ENCODE results near the gene UBE3B. TPM values are rescaled to one million over a fixed set of nuclear protein-coding genes. Genes with fewer than 3 reads are reported as not detected.

UBE3B gene
- total and polyA plus RNA-seq, 5 donors from 2014 or later = 16.8 to 38.2 (median 22.2) TPM

DNA sequence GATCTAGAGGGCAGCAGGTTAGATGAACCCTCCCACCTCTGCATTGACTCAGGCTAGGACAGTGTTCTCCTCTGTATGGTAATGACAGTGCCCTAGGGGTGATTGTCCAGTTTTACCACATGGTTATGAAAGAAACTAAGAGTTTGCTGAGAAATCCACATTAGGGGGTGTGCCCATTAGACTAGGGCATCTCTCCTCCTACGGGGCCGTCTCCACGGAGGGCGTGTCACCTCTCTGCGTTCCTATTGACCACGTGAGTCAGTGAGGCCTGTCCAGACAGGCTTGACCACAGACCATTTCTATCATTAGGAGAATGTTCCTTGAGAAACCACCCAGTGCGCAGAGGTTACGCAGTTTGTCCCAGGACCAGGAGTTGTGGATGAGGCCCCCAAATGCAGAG is 104.4 kb downstream of the UBE3B start:
- no peaks in the 10 kb centered on the region for H3K27me3 Mint-ChIP-seq
- H3K4me3 Mint-ChIP-seq = no peak overlapping the region
- Histone ChIP-seq H3K4me1 (ENCODE audit: control insufficient read depth, insufficient read depth, low read length, poor library complexity, severe bottlenecking) (no peaks in the 10 kb centered on the region), H3K27ac (ENCODE audit: insufficient read depth, low read length, poor library complexity, severe bottlenecking) (no peak overlapping the region), H3K27me3 (ENCODE audit: control insufficient read depth, insufficient read depth, low read length) (no peaks in the 10 kb centered on the region), H3K9me3 (ENCODE audit: control insufficient read depth in 2 of 2, low read length in 2 of 2) (no peaks in the 10 kb centered on the region), H3K4me3 (ENCODE audit: low read depth, low read length) (no peak overlapping the region), H3K36me3 (ENCODE audit: control insufficient read depth, insufficient read depth, low read length) (peaks cover 46% of the 10 kb centered on the region)
- H3K27ac Mint-ChIP-seq = no peak overlapping the region
- no peak for ATAC-seq (ENCODE audit: low read depth in 2 of 2)
- H3K9me3 Mint-ChIP-seq = no peaks in the 10 kb centered on the region
- no peak for DNase-seq
- peaks cover 37% of the 10 kb centered on the region for H3K36me3 Mint-ChIP-seq
- no peaks in the 10 kb centered on the region for H3K4me1 Mint-ChIP-seq

DNA sequence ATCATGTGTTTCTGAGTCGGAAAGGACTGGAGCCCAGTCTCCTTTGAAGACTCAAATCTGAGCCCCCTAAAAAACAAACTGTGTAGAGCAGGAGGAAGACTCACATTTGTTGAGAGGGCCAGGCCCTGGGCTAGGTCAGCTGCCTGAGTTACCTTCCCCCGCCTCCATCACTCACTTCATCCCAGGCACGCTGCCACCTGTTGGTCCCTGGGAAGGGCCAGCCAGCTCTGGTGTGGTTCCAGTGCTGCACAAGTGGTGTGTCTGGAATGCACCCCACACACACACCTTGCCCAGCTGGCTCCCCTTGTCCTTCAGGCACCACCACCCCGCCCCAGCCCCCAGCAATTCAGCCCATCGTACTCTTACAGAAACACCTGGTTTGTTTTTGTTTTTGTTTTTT is 105.2 kb downstream of the UBE3B start:
- H3K4me3 Mint-ChIP-seq = no peak overlapping the region
- Histone ChIP-seq H3K27ac (ENCODE audit: insufficient read depth, low read length, poor library complexity, severe bottlenecking) (no peak overlapping the region), H3K4me1 (ENCODE audit: control insufficient read depth, insufficient read depth, low read length, poor library complexity, severe bottlenecking) (no peaks in the 10 kb centered on the region), H3K9me3 (ENCODE audit: control insufficient read depth in 2 of 2, low read length in 2 of 2) (no peaks in the 10 kb centered on the region), H3K27me3 (ENCODE audit: control insufficient read depth, insufficient read depth, low read length) (no peaks in the 10 kb centered on the region), H3K36me3 (ENCODE audit: control insufficient read depth, insufficient read depth, low read length) (peaks cover 45% of the 10 kb centered on the region), H3K4me3 (ENCODE audit: low read depth, low read length) (no peak overlapping the region)
- ATAC-seq (ENCODE audit: low read depth in 2 of 2) (no peak), DNase-seq (no peak)
- no peaks in the 10 kb centered on the region for H3K4me1 Mint-ChIP-seq
- H3K9me3 Mint-ChIP-seq = no peaks in the 10 kb centered on the region
- no peaks in the 10 kb centered on the region for H3K27me3 Mint-ChIP-seq
- no peak overlapping the region for H3K27ac Mint-ChIP-seq
- peaks cover 32% of the 10 kb centered on the region for H3K36me3 Mint-ChIP-seq

DNA sequence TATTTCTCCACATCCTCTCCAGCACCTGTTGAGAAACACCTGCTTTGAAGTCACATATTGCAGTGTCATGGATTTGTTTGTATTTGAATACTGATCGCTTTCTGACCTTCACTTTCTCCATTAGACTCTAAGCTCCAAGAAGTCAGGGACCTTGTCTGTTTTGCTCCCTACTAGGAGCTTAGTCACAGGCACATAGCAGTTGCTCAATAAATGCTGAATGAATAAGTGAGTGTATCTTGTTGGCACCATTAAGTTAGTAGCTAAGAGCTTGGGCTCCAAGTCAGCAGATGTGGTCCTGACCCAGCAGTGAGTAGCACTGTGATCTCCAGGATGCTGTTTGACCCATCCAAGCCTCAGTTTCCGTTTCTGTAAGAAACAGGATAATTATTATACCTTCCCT is 106.3 kb downstream of the UBE3B start:
- Histone ChIP-seq H3K27ac (ENCODE audit: insufficient read depth, low read length, poor library complexity, severe bottlenecking) (no peak overlapping the region), H3K27me3 (ENCODE audit: control insufficient read depth, insufficient read depth, low read length) (no peaks in the 10 kb centered on the region), H3K36me3 (ENCODE audit: control insufficient read depth, insufficient read depth, low read length) (peaks cover 34% of the 10 kb centered on the region), H3K4me1 (ENCODE audit: control insufficient read depth, insufficient read depth, low read length, poor library complexity, severe bottlenecking) (no peaks in the 10 kb centered on the region), H3K4me3 (ENCODE audit: low read depth, low read length) (no peak overlapping the region), H3K9me3 (ENCODE audit: control insufficient read depth in 2 of 2, low read length in 2 of 2) (no peaks in the 10 kb centered on the region)
- H3K27me3 Mint-ChIP-seq = no peaks in the 10 kb centered on the region
- no peak for DNase-seq
- H3K4me1 Mint-ChIP-seq = no peaks in the 10 kb centered on the region
- H3K4me3 Mint-ChIP-seq = no peak overlapping the region
- peaks cover 28% of the 10 kb centered on the region for H3K36me3 Mint-ChIP-seq
- no peak for ATAC-seq (ENCODE audit: low read depth in 2 of 2)
- H3K27ac Mint-ChIP-seq = no peak overlapping the region
- H3K9me3 Mint-ChIP-seq = no peaks in the 10 kb centered on the region

Other genes starting within 250 kb of the UBE3B start
- gene FOXN4, start 168.3 kb upstream of the UBE3B start, total RNA-seq = not detected
- under 1 TPM in 1 of 4 donors, not detected in 3; 0.11 TPM for gene FOXN4, start 168.3 kb upstream of the UBE3B start, polyA plus RNA-seq
- gene MYO1H, start 129.7 kb upstream of the UBE3B start, total RNA-seq = not detected
- under 1 TPM in 1 of 4 donors, not detected in 3; 0.14 TPM for gene MYO1H, start 129.7 kb upstream of the UBE3B start, polyA plus RNA-seq
- gene KCTD10, start 334 bp upstream of the UBE3B start, total RNA-seq = 38.7 TPM
- 10 to 100 TPM; 26.4 to 32.3 (median 28.7) TPM for gene KCTD10, start 334 bp upstream of the UBE3B start, polyA plus RNA-seq
- gene MMAB, start 95.9 kb downstream of the UBE3B start, total RNA-seq = 6.8 TPM
- 10 to 100 TPM; 14.4 to 22.4 (median 22.1) TPM for gene MMAB, start 95.9 kb downstream of the UBE3B start, polyA plus RNA-seq
- gene MVK, start 96.2 kb downstream of the UBE3B start, total RNA-seq = 16.2 TPM
- gene MVK, start 96.2 kb downstream of the UBE3B start, polyA plus RNA-seq = 1 to 10 TPM; 2.2 to 4.3 (median 3.6) TPM
- 2.3 TPM for gene FAM222A, start 236.2 kb downstream of the UBE3B start, total RNA-seq
- under 1 TPM in 1 of 4 donors, not detected in 3; 0.08 TPM for gene FAM222A, start 236.2 kb downstream of the UBE3B start, polyA plus RNA-seq